Stimulated activated CD4-positive, alpha-beta T cell treated with anti-CD3 and anti-CD28 coated beads, Interleukin-4, amount 100 ng/mL, for 24 hours (primary cell): ENCODE data around the gene PLAAT2.

Experiments
- DNase-seq: peaks from one replicate; pipeline ENCODE4 v3.0.0-alpha.2; 2020

The PLAAT2 gene

GRCh38 chr11:63512816-63513215 is 50.4 kb downstream of the PLAAT2 start:
- DNase-seq: no peak

GRCh38 chr11:63511048-63511748 is 52.0 kb downstream of the PLAAT2 start:
- DNase-seq: no peak

GRCh38 chr11:63510360-63511047 is 52.7 kb downstream of the PLAAT2 start:
- no peak for DNase-seq

GRCh38 chr11:63508745-63509144 is 54.4 kb downstream of the PLAAT2 start:
- DNase-seq: no peak

GRCh38 chr11:63508009-63508408 is 55.2 kb downstream of the PLAAT2 start:
- no peak for DNase-seq

GRCh38 chr11:63507511-63507910 is 55.7 kb downstream of the PLAAT2 start:
- no peak for DNase-seq

- DNase-seq: no peak
Measured at GRCh38 chr11:63506876-63507275, 56.3 kb downstream of the PLAAT2 start.

GRCh38 chr11:63505857-63506528 is 57.2 kb downstream of the PLAAT2 start, which contains the start of gene LGALS12:
Gene LGALS12, plus strand, starts transcription at chr11:63506084. Its CDS starts 375 bp downstream, at chr11:63506459.
- DNase-seq: no peak

- DNase-seq: no peak
Measured at GRCh38 chr11:63504933-63505586, 58.1 kb downstream of the PLAAT2 start.

- no peak for DNase-seq
Measured at GRCh38 chr11:63504054-63504453, 59.1 kb downstream of the PLAAT2 start.

GRCh38 chr11:63503492-63503891 is 59.7 kb downstream of the PLAAT2 start:
- no peak for DNase-seq
